Activated CD4-positive, alpha-beta T cell treated with anti-CD3 and anti-CD28 coated beads, Interleukin-2, amount 50 U/mL, for 1 hour (primary cell): ENCODE measurements around the gene DNAAF2.
"Not testable (repeated sequence)": the region's sequence is repeated elsewhere in the genome, so short reads cannot be mapped to it uniquely, and the experiment has no call there.

Source experiments
- DNase-seq: peaks from one replicate; pipeline ENCODE4 v3.0.0-alpha.2; 2020

The DNAAF2 gene

GRCh38 chr14:49634547-49635334, at the start of gene DNAAF2:
Gene DNAAF2, minus strand, starts transcription at chr14:49635244. Its CDS starts 95 bp downstream, at chr14:49635149.
- DNase-seq: peak; percentile 69

GRCh38 chr14:49679271-49679670, 44.2 kb upstream of the DNAAF2 start:
- DNase-seq: no peak

GRCh38 chr14:49677643-49678042, 42.6 kb upstream of the DNAAF2 start:
- no peak for DNase-seq

- no peak for DNase-seq
These were observed 38.5 kb upstream of the DNAAF2 start for GRCh38 chr14:49673586-49673985.

GRCh38 chr14:49670475-49670874, 35.4 kb upstream of the DNAAF2 start:
- DNase-seq: no peak

- DNase-seq: no peak
These were observed 24.7 kb upstream of the DNAAF2 start for GRCh38 chr14:49659526-49660455.

DNA sequence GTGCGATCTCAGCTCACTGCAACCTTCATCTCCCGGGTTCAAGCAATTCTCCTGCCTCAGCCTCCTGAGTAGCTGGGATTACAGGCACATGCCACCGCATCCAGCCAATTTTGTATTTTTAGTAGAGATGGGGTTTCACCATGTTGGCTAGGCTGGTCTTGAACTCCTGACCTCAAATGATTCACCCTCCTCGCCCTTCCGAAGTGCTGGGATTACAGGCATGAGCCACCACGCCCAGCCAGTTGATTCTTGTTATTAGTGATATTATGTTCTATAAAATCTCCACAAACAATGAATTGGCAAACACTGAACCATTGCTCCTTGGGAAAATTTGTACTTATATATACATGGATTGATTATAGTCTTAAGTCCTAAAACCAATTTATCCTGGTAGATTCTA, 22.5 kb upstream of the DNAAF2 start:
- DNase-seq: not testable (repeated sequence)

DNA sequence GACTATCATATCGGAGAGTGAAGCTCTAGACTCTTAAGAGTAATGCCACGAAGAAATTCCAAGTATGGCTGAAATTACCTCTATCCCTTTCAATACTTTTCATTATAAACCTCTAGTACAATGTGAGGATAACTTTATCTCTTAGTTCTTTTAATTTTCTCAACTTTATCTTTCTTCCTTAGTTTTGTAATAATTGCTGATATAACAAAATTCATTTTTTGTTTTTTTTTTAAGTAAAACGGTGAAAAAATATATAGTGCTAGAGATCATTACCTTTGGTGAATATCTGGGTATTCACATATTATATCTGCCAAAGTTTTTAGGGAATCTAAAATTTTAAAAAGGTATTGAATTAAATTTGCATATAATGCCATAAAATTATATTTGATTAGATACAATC, 19.5 kb upstream of the DNAAF2 start:
- no peak for DNase-seq

DNA sequence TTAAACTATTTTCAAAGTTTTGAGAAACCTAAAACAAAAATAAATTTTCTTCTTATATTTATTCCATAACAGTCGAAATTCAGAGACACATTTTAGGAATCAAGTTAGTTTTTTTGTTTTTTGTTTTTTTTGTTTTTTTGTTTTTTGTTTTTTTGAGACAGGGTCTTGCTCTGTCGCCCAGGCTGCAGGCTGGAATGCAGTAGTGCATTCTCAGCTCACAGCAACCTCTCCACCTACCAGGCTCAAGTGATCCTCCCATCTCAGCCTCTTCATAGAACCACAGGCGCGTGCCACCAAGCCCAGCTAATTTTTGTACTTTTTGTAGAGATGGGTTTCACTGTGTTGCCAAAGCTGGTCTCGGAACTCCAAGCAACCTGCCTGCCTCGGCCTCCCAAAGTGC, 18.5 kb upstream of the DNAAF2 start:
- no peak for DNase-seq

- DNase-seq: no peak
These were observed 7.1 kb upstream of the DNAAF2 start for GRCh38 chr14:49642163-49642562.

DNA sequence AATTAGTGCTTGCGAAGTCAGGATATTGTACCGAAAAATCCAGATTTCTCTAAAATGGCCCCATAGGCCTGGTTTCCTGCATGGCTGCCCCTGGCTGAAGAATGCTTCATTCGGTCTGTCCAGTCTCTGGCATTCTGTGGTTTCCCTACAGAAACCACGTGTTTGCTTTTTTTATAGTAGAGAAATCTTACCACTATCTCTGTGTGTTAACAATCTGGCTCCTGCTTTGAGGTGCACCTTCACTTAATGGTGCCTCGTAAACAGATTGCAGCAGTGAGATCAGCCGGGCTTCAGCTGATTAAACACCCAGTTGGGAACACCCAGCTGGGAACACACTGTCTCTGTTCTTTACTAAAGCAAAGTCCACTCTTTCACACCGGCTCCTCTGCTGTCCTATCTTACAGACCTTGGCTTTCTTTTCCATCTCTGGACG, 6.7 kb upstream of the DNAAF2 start:
- DNase-seq: no peak

- no peak for DNase-seq
These were observed 5.7 kb upstream of the DNAAF2 start for GRCh38 chr14:49640540-49641417.

DNA sequence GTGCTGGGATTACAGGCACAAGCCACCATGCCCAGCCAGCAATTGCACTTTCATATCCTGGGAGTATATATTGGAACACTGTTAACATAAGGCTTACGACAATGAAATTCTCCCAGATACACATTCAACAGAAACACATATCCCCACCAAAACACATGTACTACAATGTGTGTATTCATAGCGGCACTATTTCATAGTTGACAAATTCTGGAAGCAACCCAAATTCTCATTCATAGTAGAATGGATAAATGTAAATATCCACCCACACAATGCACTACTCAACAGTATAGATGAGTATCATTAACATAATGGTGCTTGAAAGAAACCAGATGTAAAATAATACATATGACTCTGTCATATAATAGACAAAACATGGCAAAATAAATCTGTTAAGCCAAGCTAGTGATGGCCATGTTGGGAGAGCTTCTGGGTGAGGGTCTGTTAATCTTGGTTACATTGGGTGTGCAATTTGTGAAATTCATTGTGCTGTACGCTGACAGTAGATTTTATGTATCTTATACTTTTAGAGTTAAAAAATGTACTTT, 2.6 kb upstream of the DNAAF2 start:
- no peak for DNase-seq

GRCh38 chr14:49636866-49637265, 1.8 kb upstream of the DNAAF2 start:
- no peak for DNase-seq

GRCh38 chr14:49633640-49634546, 1.2 kb downstream of the DNAAF2 start:
- peak; percentile 93 for DNase-seq

GRCh38 chr14:49623941-49624839, 10.9 kb downstream of the DNAAF2 start:
- DNase-seq: no peak

DNA sequence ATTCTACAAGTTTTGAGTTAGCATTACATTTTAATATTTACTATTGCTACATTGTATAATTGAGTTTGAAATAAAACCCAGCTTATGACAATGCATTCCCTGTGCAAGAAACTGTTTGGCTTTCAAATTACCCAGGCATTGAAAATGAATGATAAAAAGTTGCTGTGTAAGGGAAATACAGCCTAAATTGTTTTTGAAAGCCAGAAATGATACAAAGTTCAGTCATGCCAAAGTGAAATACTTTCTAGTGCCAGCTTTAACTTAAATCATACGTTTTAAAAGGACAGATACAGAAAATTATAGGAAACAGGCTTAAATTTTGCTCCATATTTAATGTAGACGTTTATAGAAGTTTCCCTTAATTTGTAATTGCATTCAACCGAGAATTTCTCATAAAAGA, 11.7 kb downstream of the DNAAF2 start:
- DNase-seq: no peak

DNA sequence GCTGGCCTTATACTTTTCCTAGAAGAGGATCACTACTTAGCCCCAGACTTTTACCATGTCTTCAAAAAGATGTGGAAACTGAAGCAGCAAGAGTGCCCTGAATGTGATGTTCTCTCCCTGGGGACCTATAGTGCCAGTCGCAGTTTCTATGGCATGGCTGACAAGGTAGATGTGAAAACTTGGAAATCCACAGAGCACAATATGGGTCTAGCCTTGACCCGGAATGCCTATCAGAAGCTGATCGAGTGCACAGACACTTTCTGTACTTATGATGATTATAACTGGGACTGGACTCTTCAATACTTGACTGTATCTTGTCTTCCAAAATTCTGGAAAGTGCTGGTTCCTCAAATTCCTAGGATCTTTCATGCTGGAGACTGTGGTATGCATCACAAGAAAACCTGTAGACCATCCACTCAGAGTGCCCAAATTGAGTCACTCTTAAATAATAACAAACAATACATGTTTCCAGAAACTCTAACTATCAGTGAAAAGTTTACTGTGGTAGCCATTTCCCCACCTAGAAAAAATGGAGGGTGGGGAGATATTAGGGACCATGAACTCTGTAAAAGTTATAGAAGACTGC, 12.9 kb downstream of the DNAAF2 start:
- DNase-seq: no peak

DNA sequence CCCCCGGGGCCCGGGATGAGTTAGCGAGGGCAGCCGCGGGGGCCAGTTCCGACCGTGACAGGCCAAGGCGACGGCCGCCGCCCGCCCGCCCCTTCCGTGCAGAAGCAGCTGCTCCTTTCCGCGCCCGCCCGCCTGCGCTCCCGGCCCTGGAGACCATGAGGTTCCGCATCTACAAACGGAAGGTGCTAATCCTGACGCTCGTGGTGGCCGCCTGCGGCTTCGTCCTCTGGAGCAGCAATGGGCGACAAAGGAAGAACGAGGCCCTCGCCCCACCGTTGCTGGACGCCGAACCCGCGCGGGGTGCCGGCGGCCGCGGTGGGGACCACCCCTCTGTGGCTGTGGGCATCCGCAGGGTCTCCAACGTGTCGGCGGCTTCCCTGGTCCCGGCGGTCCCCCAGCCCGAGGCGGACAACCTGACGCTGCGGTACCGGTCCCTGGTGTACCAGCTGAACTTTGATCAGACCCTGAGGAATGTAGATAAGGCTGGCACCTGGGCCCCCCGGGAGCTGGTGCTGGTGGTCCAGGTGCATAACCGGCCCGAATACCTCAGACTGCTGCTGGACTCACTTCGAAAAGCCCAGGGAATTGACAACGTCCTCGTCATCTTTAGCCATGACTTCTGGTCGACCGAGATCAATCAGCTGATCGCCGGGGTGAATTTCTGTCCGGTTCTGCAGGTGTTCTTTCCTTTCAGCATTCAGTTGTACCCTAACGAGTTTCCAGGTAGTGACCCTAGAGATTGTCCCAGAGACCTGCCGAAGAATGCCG, 13.7 kb downstream of the DNAAF2 start:
- no peak for DNase-seq
